Posterior vena cava (tissue), 2 donors: ENCODE results near the gene GDI1. TPM values are rescaled to one million over a fixed set of nuclear protein-coding genes. Genes with fewer than 3 reads are reported as not detected.
"Not testable (repeated sequence)": the region's sequence is repeated elsewhere in the genome, so short reads cannot be mapped to it uniquely, and the experiment has no call there.

Experiments used
- DNase-seq: peaks from one replicate; pipeline ENCODE4 v3.0.0-alpha.2; 2020; ENCODE audit warnings: low spot score
- intact Hi-C, 2 donors: fragments of 100-400 bp; cut with DNase I; formaldehyde crosslinking; loops; one replicate each; pipeline versions ENCODE4 v1.14.1 to v1.14.2; 2022 to 2023
- long read RNA-seq, 2 donors: library from polyadenylated mRNA; unstranded; transcript quantifications; one replicate each; pipeline ENCODE4 v2.0.0, GENCODE V29; 2020 to 2021
- total RNA-seq, 2 donors: library from RNA; stranded (reverse); fragmentation: NEBNext Ultra II Directional; extraction: Animal tissue kit (Norgen Biotek cat#: 25700); gene quantifications; one replicate each; pipeline ENCODE4 v1.2.1, GENCODE V29; 2021
- donor health status: DM: yes; HTN: yes; CAD: no.
- donor health status: DM: yes; HTN: yes; CAD: no.

GDI1 gene
- 100 to 1,000 TPM; 106 to 108 TPM for total RNA-seq
- long read RNA-seq, donor 1, transcript GDI1-204 (11 exons, 2,474 nt), result major isoform, 24 of 44 reads
- long read RNA-seq, donor 1, partial matches to known transcripts, result 14 of 44 reads
- long read RNA-seq, donor 1, other reads (novel, unspliced or antisense), result 4 of 44 reads
- long read RNA-seq, donor 2, transcript GDI1-204 (11 exons, 2,474 nt), result major isoform, 60 of 79 reads
- long read RNA-seq, donor 2, partial matches to known transcripts, result 13 of 79 reads
- long read RNA-seq, donor 2, other reads (novel, unspliced or antisense), result 1 of 79 reads

- intact Hi-C loops, result no loop called here
- DNase-seq, result peak; percentile 86
These were observed at the start of gene GDI1 for GRCh38 chrX:154436983-154437752. Gene GDI1, plus strand, starts transcription at chrX:154437154. Its CDS starts 101 bp downstream, at chrX:154437255.

- intact Hi-C loops, DNase-seq: not testable (repeated sequence)
These were observed 48.9 kb upstream of the GDI1 start for GRCh38 chrX:154388094-154388493.

GRCh38 chrX:154388649-154389048 lies 48.3 kb upstream of the GDI1 start:
- intact Hi-C loops, DNase-seq: not testable (repeated sequence)

- not testable (repeated sequence) for DNase-seq
These were observed 46.9 kb upstream of the GDI1 start for GRCh38 chrX:154389812-154390747.

GRCh38 chrX:154396363-154396762 lies 40.6 kb upstream of the GDI1 start:
- intact Hi-C loops, DNase-seq: not testable (repeated sequence)

More at GRCh38 chrX:154389812-154390747, 46.9 kb upstream of the GDI1 start:
- intact Hi-C loops, result not testable (repeated sequence)

GRCh38 chrX:154396973-154397887 lies 39.7 kb upstream of the GDI1 start:
- peak; percentile 92 for DNase-seq
- intact Hi-C loops, result no loop called here

- peak; percentile 98 for DNase-seq
- intact Hi-C loops, result no loop called here
These were observed 38.9 kb upstream of the GDI1 start, which contains the start of gene RPL10 for GRCh38 chrX:154397888-154398667. Gene RPL10, plus strand, starts transcription at chrX:154398377. Its CDS starts 143 bp downstream, at chrX:154398520.

- intact Hi-C loops, result no loop called here
- peak; percentile 97 for DNase-seq
These were observed 38.1 kb upstream of the GDI1 start for GRCh38 chrX:154398668-154399526.

GRCh38 chrX:154399527-154400368 lies 37.2 kb upstream of the GDI1 start:
- no peak for DNase-seq
- intact Hi-C loops, result no loop called here

- intact Hi-C loops, DNase-seq: not testable (repeated sequence)
These were observed 36.6 kb upstream of the GDI1 start for GRCh38 chrX:154400369-154400817.

- DNase-seq, result no peak
These were observed 35.7 kb upstream of the GDI1 start for GRCh38 chrX:154401045-154401799.

GRCh38 chrX:154401918-154402621 lies 34.9 kb upstream of the GDI1 start:
- intact Hi-C loops, result no loop called here
- DNase-seq, result no peak

More at GRCh38 chrX:154401045-154401799, 35.7 kb upstream of the GDI1 start:
- intact Hi-C loops, result no loop called here

GRCh38 chrX:154402622-154403127 lies 34.3 kb upstream of the GDI1 start:
- intact Hi-C loops, result no loop called here
- no peak for DNase-seq

- intact Hi-C loops, result no loop called here
- no peak for DNase-seq
These were observed 33.8 kb upstream of the GDI1 start for GRCh38 chrX:154403192-154403591.
